Inflammatory macrophage treated with lipopolysaccharide for 4 hours (primary cell): Measurements from ENCODE around the gene MYB.
"Not testable (repeated sequence)": the region's sequence is repeated elsewhere in the genome, so short reads cannot be mapped to it uniquely, and the experiment has no call there.

ENCODE experiments used
- DNase-seq: peaks from one replicate; pipeline ENCODE4 v3.0.0-alpha.2; 2020

Gene MYB

DNA sequence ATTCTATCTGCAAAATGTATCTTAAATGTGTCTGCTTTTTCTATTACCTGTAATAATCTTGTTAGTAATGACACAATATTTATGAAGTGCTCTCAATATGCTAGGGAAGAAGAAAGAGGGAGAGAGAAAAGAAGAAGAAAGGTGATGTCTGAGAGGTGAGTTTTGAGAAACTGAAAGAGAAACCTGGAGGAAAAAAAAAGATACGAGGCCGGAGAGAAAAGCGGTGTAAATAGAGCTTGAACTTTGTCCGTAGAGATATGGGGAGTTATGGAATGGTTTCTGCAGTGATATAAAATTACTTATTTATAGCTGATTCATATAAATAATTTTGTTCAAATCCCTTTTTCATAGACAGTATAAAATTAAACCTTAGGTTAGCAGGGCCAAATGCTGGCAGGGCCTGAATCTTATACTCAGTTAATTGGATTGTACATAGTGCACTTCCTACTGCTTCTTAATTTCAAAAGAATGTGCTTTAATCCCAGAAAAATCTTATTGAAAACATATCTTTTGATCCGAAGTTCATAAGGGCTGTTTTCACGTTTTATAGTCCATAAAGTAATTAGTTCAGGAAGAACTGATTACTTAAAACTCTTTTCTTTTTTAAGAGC lies 43.0 kb downstream of the MYB start:
- no peak for DNase-seq

DNA sequence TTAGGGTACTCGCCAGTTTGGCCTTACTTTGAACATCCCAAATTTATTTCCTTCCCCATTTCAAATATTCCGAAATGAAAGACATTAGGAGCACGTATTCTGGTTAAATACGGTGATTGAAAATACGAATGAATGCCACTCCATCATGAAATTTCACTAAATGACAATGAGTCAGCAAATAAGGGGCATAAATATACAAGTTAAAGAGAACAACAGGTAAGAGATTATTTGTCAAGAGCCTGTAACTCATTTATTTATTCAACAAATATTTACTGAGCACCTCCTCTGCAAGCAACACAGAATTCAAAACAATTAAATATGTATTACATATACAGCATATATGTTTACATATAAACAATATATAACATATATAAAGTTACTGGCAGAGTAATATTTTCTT lies 44.8 kb downstream of the MYB start:
- no peak for DNase-seq

DNA sequence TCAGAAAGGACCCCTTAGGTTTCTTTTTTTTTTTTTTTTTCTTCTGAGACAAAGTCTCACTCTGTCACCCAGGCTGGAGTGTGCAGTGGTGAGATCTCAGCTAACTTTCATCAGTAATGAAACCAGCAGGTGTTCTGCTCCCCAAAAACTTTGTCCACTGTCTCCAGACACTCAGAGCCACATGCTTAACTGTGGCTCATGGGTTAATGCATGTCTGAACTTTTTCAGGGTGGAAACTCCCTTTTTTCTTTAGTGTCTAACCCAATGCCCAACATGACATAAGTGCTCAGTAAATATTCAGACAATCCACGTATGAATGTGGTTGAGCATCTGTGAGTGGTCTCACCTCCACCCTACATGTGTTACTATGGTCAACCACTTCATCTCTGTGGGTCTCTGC lies 45.4 kb downstream of the MYB start:
- no peak for DNase-seq

DNA sequence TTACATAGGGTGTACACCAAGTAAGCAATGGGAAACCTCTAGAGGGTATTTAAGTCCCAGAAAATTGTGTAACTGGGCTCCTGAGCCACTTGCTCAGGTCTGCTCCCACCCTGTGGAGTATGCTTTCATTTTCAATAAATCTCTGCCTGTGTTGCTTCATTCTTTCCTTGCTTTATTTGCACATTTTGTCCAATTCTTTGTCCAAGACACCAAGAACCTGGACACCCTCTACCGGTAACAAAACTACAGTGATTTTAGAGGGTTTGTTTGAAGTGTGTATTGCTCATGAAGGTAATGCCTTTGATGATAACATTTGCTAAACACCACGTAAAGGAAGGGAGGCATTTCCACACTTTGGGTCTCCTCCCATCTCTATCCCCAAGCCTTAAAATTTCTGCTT lies 46.2 kb downstream of the MYB start:
- no peak for DNase-seq

DNA sequence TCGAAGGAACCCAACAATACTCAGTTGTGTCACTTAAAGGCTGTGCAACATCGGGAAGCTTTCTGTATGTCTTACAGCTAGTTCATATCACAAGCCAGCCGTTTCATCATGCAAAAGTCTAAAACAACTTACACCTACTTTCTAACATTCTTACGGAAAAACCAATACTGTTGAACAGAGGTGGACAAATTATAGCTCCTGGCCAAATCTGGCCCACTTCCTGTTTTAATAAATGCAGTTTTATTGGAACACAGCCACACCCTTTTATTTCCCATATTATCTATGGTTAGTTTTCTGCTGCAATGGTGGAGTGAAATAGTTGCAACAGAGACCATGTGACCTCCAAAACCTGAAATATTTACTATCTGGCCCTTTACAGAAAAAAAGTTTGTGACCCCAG lies 46.6 kb downstream of the MYB start:
- DNase-seq = no peak

DNA sequence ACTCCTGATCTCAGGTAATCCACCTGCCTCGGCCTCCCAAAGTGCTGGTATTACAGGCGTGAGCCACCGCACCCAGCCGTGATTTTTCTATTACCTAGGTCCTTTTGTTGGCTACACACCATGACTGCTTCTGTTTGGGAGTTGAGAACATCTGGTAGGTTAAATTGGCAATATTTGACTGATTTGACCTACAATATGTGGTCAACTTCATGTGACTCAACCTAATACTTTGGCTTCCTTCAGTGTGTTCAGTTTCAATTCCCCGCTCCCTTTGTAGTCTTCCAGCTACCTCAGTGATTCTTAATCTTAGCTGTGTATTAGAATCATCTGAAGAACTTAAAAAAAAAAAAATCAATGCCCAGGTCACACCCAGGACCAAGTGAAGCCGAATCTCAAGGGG lies 47.4 kb downstream of the MYB start:
- DNase-seq = no peak

DNA sequence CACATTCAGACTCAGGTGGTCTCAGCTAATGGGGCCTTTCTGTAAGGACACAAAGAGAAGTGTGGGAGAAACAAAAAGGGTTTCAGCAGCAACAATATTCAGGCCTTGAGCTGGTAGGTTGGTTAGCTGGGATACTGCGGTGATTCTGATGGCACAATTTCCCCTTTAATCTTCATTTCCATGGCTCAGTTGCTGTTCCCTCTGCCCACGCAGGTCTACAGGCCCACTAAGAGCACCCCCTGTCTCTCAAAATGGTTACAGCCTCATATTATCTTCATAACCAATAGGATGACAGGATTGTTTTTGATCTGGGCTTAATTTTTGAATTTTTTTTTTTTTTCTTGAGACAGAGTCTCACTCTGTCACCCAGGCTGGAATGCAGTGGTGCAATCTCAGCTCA lies 48.9 kb downstream of the MYB start:
- DNase-seq = peak; percentile 44

DNA sequence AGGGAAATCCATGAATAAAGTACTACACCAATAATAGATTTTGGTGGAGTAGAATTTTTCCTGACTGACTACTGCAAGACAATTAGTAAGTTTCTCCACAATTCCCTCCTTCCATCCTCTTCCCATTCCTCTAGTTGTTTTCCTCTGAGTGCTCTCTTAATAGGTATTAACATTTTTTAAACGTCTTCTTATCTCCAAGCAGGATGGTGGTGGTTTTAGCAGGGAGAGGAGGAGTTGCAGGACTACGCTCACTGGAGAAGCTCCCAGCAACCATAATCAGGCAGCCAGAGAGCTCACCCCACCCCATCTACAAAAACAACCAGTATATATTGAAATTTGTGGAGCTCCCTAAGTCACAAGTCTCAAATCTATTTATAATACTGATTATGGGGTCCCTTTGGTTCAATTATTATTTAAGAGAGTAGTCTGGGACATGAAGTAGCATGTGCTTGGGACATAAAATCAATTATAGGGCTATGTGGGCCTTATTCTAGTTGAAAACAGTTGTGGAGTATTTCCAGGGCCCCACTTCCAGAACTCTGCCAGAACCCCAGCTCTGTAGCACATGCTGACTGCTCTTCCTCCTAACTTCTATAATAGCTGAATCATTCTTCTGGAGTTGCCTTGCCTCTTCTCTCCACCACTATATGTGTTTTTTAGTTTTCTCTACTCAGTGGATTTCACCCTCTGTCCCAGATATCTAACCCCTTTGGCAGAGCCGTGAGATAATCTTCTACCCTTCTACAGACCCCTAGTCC lies 49.8 kb downstream of the MYB start:
- DNase-seq = no peak

DNA sequence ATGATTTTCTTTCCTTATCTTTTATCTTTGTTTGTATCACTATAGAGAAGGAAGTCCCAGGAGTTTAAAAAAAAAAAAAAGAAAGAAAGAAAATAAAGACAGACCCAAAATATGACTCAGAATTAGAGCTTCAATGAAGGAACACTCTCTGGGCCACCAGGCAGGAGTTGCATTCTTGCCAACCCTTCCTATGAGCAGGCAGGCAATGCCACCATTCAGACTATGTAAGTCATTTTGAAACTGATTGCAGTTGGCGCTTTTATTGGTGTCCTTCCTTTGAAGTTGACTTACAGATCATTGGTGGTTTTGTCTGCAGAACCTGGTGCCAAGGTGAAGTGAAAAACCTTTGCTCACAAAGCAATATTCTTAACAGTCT lies 50.3 kb downstream of the MYB start:
- peak; percentile 51 for DNase-seq

DNA sequence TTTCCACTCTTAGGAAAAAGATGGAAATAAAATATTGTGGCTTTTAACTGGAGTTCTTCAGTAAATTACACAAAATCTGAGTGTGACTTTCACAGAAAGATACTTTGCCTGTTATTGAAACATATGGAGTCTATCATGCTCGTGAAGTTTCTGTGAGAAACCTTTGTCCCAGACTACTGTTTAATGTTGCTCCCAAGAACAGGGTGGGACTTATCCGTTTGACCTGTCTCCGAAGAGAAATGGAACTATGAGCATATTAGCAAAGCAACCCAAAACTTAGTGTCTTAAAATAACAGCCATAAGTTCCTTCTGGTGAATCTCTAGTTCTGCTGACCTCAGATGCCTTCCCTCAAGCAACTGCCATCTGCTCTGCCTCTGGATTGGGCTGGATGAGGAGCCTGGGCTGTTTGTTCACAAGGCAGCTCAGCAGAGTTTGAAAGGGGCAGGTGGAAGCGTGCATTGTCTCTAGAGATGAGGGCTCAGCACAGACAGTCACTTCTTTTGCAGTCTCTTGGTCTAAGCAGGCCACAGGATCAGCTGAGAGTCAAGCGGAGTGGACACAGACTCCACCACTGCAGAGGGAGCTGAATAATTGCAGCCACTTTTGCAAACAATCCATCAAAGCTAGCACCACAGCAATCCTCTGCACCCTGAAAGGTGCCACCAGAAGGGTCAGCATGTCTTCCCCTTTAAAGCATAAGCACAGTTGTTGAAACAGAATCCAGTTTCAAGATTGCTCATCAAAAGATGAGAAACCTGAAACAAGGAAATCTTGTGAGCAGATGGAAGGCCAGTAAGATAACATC lies 52.8 kb downstream of the MYB start:
- peak; percentile 27 for DNase-seq

DNA sequence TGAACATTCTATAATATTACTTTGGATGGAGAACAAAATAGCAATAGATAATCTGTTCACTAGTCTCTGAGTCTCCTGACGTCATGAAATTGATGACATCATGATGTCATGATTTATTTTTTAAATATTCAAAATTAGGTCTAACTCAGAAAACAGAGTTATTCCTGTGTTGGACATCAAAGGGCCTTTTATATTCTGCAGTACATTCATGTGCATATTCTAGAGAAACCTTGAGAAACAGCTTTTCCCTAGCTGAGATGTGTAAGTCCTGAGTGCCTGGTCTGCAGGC lies 53.3 kb downstream of the MYB start:
- DNase-seq = no peak

DNA sequence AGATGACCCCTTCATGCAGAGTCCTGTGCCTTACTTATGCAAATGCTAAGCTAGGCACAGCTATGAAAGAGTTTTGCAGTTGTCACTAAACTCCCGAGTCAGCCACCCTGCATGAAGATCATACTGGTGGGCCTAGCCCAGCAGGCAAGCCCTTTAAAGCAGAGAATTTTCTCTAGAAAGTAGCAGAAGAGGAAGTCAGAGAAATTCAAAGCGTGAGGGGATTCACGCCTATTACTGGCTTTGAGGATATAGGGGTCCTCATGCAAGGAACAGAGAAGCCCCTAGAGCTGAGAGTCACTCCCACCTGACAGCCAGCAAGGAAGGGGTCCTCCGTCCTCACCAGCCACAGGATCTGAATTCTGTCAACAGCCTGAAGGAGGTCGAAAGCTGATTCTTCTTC lies 54.6 kb downstream of the MYB start:
- no peak for DNase-seq

DNA sequence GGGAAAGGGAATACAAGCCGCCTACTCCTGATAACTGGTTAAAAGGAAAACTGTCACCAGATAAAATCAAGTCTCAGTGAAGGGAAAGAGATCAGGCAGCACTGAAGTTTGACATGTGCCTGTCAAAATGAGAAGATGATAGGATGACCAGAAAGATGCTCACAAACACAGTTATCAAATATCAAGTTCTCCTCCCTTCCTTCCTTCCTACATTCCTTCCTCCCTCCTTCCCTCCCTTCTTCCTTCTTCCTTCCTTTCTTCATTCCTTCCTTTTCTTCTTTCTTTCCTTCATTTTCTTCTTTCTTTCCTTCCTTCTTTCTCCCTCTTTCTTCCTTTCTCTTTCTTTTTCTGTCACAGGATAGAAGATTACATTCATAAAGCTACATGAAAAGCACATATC lies 55.2 kb downstream of the MYB start:
- DNase-seq = no peak

DNA sequence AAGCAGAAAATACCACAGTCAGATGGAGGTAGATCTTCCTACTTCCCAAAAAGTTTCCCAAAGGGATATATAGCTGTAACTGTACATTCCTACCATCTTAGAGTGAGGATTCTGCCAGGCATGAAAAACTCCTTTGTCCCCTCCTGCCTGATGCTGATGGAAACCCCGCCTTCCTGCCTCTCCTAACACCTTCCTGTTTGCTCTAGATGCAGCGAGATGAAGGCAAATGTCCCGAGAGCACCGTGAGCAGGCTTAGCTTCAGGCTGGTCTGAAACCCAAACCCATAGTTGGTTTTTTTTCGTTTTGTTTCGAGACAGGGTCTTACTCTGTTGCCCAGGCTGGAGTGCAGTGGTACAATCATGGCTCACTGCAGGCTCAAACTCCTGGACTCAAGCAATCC lies 55.6 kb downstream of the MYB start:
- no peak for DNase-seq

DNA sequence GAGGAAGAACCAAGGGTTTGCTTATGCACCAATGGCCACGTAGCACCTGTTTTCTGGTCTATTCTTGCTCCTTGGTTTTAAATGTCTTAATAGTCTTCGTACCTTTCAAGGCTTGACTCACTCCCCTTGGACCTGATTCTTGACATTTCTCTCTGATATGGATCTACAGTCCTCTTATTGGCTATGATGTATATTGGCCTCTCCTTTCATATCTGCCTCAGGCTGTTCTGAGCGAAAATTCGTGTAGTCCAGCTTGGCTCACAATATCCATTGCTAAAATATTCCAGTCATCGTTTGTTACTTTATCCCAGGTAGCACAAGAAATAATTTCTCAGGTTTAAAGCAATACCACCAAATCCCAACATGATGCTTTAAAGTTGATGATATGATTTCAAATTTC lies 59.6 kb downstream of the MYB start:
- no peak for DNase-seq

DNA sequence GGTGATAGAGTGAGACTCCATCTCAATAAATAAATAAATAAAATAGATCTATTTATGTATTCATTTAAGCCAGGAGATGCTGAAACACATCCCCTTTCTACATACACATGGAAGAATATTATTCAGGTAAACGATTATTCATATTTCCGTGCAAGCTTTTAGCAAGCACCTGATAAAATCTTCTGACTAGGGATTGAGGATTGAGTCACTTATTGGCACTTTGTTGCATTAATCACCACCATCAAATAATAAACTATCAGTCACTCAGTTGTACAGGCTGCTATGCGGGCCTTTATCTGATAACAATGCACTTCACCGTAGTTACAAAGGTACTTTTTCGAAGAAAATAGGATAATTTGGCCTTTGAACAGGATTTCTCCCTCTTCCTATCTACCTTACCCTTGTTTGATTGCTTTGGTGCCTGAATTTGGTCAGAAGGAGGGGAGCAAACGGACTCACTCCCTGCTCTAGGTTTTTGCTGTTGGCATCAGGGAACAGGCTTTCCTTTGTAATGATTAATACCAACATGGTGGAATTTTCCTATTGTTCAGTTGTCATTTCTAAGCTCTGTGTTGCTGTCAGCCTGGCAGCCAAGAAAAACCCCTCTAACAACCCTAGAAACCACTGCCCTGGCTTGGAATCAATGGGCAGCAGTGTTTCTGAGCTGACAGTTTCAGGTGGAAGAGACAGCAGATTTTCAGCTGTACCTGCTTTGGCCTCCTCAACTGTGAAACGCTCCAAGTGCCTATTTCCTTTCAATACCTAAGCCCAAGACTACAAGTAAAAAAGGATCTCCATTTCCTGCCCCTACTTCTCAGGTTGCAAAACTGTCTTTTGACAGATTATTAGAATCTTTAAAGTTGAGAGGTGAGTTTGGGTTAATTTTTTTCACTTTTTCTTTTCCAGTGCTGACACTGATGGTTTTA lies 63.0 kb downstream of the MYB start:
- DNase-seq = no peak

DNA sequence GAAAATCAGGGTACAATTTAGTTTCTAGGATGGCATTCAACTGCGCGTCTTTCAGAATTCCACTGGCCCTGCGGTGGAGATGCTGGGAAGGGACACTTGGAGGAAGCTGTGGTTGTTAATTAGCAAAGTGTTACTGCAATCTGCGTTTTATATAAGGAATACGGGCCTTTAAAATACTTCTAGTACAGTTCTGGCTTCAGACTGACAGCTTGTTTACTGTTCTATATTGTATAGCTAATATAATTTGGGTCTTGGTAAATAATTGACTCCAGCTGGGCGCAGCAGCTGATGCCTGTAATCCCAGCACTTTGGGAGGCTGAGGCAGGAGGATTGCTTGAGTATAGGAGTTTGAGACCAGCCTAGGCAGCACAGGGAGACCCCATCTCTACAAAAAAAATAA lies 63.7 kb downstream of the MYB start:
- DNase-seq = no peak

DNA sequence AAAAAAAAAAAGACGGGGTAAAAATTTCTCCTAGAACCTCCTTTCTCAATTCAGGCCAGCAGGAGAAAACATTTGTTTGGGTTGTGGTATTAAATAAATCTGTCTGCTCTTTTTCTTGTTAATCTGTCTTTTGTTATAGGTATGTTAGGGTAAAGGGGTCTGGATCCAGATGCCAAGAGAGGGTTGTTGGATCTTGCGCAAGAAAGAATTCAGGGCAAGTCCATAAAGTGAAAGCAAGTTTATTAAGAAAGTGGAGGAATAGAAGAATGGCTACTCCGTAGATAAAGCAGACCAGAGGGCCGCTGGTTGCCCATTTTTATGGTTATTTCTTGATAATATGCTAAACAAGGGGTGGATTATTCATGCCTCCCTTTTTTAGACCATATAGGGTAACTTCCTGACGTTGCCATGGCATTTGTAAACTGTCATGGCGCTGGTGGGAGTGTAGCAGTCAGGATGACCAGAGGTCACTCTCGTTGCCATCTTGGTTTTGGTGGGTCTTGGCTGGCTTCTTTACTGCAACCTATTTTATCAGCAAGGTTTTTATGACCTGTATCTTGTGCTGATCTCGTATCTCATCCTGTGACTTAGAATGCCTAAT lies 65.4 kb downstream of the MYB start:
- DNase-seq = not testable (repeated sequence)

DNA sequence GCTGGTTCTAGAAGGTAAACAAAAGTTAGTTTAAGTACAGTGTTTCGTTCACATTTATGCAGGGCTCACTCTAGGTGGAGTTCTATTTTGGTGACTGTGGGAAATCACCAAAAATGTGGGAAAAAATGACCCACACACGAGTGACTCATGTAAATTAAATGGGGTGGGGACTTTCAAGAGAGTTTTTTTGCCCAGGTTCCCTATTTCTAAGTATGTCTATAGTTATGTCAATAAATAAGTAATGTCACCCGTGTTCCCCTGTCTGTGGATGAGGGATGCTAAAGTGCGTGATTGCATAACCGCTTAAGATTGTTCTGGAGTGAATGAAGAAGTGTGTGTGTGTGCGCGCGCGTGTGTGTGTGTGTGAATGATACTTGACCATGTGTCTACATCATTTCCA lies 69.1 kb downstream of the MYB start:
- DNase-seq = peak; percentile 71

DNA sequence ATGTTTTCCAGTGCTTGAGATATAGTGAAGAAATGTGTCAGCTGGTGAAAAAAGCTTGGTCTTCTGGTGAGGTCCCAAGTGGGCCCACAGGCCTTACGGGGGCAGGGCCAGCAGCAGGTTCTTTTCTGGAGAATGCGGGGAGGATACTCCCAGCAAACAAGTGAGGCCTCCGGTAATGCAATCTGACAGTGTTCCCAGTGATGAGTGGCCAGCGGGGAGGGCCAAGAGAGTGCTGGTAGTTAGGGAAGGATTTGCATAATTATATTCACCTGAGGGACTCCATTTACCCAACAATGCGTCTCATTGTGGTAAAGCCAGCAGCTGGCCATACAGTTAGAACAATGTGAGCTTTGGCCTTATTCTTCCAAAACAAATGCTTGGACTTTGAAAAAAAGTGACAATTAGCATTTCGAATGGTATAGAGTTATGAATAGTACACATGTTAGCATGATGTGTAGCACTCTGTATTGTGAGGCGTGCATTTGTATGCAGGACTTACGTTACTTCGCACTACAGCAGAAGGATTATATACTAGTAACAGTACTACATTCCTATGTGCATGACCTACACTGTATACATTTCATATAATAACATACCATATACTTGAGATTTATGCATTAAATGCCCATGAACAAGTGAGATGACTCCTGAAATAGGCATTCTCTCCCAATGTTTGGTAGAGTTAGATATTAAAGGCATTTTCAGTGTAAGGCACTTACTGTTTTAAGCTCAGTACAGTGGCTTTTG lies 69.8 kb downstream of the MYB start:
- no peak for DNase-seq

DNA sequence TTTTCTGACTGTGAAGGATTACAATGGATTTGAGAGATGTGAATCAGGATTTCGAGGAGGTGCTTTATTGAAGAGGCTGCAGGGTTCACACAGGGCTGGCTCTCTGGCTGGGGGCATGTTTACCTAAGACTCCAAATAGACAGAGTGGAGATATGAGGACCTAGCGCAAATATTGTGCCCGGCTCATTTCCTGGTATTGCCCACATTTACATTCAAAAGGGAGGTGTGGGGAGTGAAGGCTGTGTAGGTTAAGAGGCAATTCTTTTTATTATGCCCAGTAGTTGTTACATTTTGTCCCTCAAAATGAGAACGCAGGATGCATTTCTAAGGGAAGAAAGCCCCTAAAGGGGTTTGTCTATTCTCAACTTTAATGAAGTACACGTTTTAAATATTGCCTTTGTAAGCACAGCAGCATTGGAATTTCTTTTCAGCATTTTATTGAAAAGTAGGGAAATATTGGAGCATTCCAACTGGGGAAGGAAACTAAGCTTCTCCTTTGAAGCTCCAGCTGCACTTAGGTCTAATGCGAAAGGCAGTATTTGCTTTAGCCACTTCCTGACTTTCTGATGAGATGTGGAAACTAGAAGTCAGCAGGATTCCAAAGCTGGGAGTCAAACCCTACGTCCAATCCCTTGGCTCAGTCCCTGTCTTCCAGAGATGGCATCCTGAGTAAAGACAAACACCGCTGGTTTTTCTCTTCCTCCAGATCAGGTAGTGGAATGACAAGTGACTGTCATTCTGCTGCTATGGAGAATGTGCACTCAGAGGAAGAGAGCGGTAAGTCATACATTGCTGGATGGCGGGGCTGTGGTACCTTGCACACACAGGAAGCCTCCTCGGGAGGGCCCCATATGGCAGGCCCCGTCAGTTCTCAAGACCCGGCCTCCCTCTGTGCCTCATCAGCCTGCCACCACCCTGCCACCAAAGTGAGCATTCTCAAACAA lies 70.7 kb downstream of the MYB start:
- DNase-seq = no peak
